ENCODE measurements around the gene ALG14. TPM values are rescaled to one million over a fixed set of nuclear protein-coding genes. Genes with fewer than 3 reads are reported as not detected.

Gene ALG14
- 2.5 and 2.8 TPM in 2 replicates for total RNA-seq

GRCh38 chr1:95072532-95073419, at the start of gene ALG14:
Gene ALG14, minus strand, starts transcription at chr1:95072951. Its CDS starts 53 bp downstream, at chr1:95072898.

GRCh38 chr1:95117207-95118066, 44.7 kb upstream of the ALG14 start, which contains the start of gene TLCD4:
Gene TLCD4, plus strand, starts transcription at chr1:95117355. Its CDS starts 26,547 bp downstream, at chr1:95143902.

GRCh38 chr1:94926915-94927404, 145.8 kb downstream of the ALG14 start, which contains the start of gene CNN3:
Gene CNN3, minus strand, starts transcription at chr1:94927110. Its CDS starts 216 bp downstream, at chr1:94926894.

Other genes with a start within 250 kb of the ALG14 start
- 289 and 292 TPM in 2 replicates for gene CNN3, start 145.8 kb downstream of the ALG14 start, total RNA-seq
- 0.29 and 0.50 TPM in 2 replicates for gene TLCD4, start 44.4 kb upstream of the ALG14 start, total RNA-seq
- 9.3 and 20.9 TPM in 2 replicates for gene RWDD3, start 161.3 kb upstream of the ALG14 start, total RNA-seq

Measured in smooth muscle cell of trachea (primary cell).